CD8-positive, alpha-beta memory T cell (primary cell): ENCODE data around the gene ANO2. TPM values are rescaled to one million over a fixed set of nuclear protein-coding genes. Genes with fewer than 3 reads are reported as not detected.
A peak's percentile ranks its signal among the peaks of the same experiment; 100 is the strongest.

ENCODE experiments used
- CTCF ChIA-PET: fragments of 350-600 bp; sonication (Branson Sonifier 250); formaldehyde crosslinking; loops from one replicate; lab custom pipeline; 2021; ENCODE audit warnings: antibody characterized with exemption; lab: Charles Lee
- POLR2A ChIA-PET: fragments of 350-600 bp; sonication (Branson Sonifier 250); formaldehyde crosslinking; loops from one replicate; lab custom pipeline; 2021; ENCODE audit warnings: antibody characterized with exemption; lab: Charles Lee
- DNase-seq, 5 donors: peaks; one replicate each; pipeline versions ENCODE4 v3.0.0 to v3.0.0-alpha.2; 2020 to 2022; ENCODE audit warnings: mixed read lengths in 1 of 5
- H3K27ac ChIP-seq: one replicate; pipeline ENCODE4 v1.7.0; 2013; ENCODE audit warnings: low read depth, mild to moderate bottlenecking, low read length, moderate library complexity
- H3K27me3 ChIP-seq: 2 replicates; pipeline ENCODE4 v1.7.0; 2013; ENCODE audit warnings: low read length, mild to moderate bottlenecking; ENCODE audit not compliant: insufficient read depth, poor library complexity, severe bottlenecking
- H3K36me3 ChIP-seq: 2 replicates; pipeline ENCODE4 v1.7.0; 2013; ENCODE audit warnings: mild to moderate bottlenecking, low read length, moderate library complexity; ENCODE audit not compliant: insufficient read depth
- H3K4me1 ChIP-seq: 2 replicates; pipeline ENCODE4 v1.7.0; 2013; ENCODE audit warnings: mild to moderate bottlenecking, low read length, moderate library complexity; ENCODE audit not compliant: insufficient read depth
- H3K4me3 ChIP-seq: 2 replicates; pipeline ENCODE4 v1.7.0; 2013; ENCODE audit warnings: mild to moderate bottlenecking, low read length
- H3K9me3 ChIP-seq: 2 replicates; pipeline ENCODE4 v1.7.0; 2013; ENCODE audit warnings: mild to moderate bottlenecking, low read length
- H3K27ac Mint-ChIP-seq, 8 donors: one replicate each; pipeline ENCODE4 v1.8.0; 2020 to 2021; ENCODE audit warnings: mixed read lengths in 8 of 8, mild to moderate bottlenecking in 6 of 8, inconsistent platforms in 3 of 8, moderate library complexity in 3 of 8
- H3K27me3 Mint-ChIP-seq, 2 donors: one replicate each; pipeline ENCODE4 v1.8.0; 2020 to 2021; ENCODE audit warnings: mixed read lengths in 2 of 2, mild to moderate bottlenecking in 1 of 2, moderate library complexity in 1 of 2
- H3K36me3 Mint-ChIP-seq, 3 donors: one replicate each; pipeline ENCODE4 v1.8.0; 2020 to 2021; ENCODE audit warnings: mixed read lengths in 3 of 3, inconsistent platforms in 1 of 3, mild to moderate bottlenecking in 1 of 3
- H3K4me1 Mint-ChIP-seq, 3 donors: one replicate each; pipeline ENCODE4 v1.8.0; 2020 to 2021; ENCODE audit warnings: mixed read lengths in 3 of 3, inconsistent platforms in 1 of 3, mild to moderate bottlenecking in 1 of 3
- H3K4me3 Mint-ChIP-seq, 7 donors: one replicate each; pipeline ENCODE4 v1.8.0; 2020 to 2021; ENCODE audit warnings: mixed read lengths in 7 of 7, mild to moderate bottlenecking in 6 of 7, moderate library complexity in 4 of 7, inconsistent platforms in 2 of 7
- H3K9me3 Mint-ChIP-seq, 5 donors: one replicate each; pipeline ENCODE4 v1.8.0; 2020 to 2022; ENCODE audit warnings: mixed read lengths in 5 of 5, mild to moderate bottlenecking in 3 of 5, moderate library complexity in 2 of 5, inconsistent platforms in 1 of 5
- polyA plus RNA-seq: library from polyadenylated mRNA; unstranded; fragments of 300-500 nt; fragmentation: Illumina TruSeq; gene quantifications from one replicate; pipeline ENCODE4 v1.2.3, GENCODE V29; 2021
- total RNA-seq, 2 experiments: library from RNA; stranded (reverse); gene quantifications; one replicate each; pipeline ENCODE4 v1.2.3, GENCODE V29; 2021

ANO2 gene
- total and polyA plus RNA-seq, 3 experiments from 2014 or later: not detected

GRCh38 chr12:5745251-5745888 is 199.7 kb downstream of the ANO2 start:
- H3K36me3 ChIP-seq: no peaks in the 10 kb centered on the region
- CTCF ChIA-PET: interaction anchor here (1.5 kb wide), 1 partner anchor 16 kb away, joined by 5 read pairs; no protein-coding TSS in a partner anchor
- Mint-ChIP-seq H3K4me1 (no peaks in the 10 kb centered on the region), H3K27me3 (peaks cover 6 to 19% of the 10 kb centered on the region in 2 donors), H3K36me3 (no peaks in the 10 kb centered on the region), H3K9me3 (peaks cover 0 to 2% (median 0%) of the 10 kb centered on the region in 5 donors), H3K27ac (no peak overlapping the region), H3K4me3 (no peak overlapping the region)
- POLR2A ChIA-PET: no interaction called here
- peak in 1 of 5 donors; percentile 19 for DNase-seq
- H3K27ac ChIP-seq: no peak overlapping the region
- no peaks in the 10 kb centered on the region for H3K4me1 ChIP-seq
- no peaks in the 10 kb centered on the region for H3K9me3 ChIP-seq
- H3K27me3 ChIP-seq: no peaks in the 10 kb centered on the region
- H3K4me3 ChIP-seq: no peak overlapping the region

DNA sequence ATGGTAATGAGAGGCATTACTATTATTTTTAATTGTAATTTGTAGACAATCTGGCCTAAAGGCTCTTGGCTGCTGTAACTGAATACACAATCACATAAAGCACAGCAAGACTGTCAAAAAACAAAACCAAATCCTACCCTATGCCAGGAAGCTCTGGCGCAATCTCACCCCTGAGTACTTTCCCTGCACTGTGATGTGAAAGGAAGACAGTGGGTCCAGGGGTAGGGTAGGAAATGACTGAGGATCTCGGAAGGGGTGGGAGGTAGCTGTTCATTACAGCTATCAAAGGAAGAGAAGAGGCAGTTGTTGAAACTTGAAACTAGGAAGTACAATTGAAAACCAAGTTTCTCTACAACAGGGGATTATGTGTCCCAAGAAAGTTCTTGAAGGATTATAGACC is 202.8 kb downstream of the ANO2 start:
- Mint-ChIP-seq H3K36me3 (no peaks in the 10 kb centered on the region), H3K27ac (no peak overlapping the region), H3K27me3 (peaks cover 10 to 20% of the 10 kb centered on the region in 2 donors), H3K4me1 (no peaks in the 10 kb centered on the region), H3K9me3 (no peaks in the 10 kb centered on the region), H3K4me3 (no peak overlapping the region)
- DNase-seq: no peak
- no peaks in the 10 kb centered on the region for H3K4me1 ChIP-seq
- no peaks in the 10 kb centered on the region for H3K36me3 ChIP-seq
- no peak overlapping the region for H3K27ac ChIP-seq
- H3K4me3 ChIP-seq: no peak overlapping the region
- POLR2A ChIA-PET: no interaction called here
- CTCF ChIA-PET: no interaction called here
- no peaks in the 10 kb centered on the region for H3K27me3 ChIP-seq
- no peaks in the 10 kb centered on the region for H3K9me3 ChIP-seq

- H3K27ac ChIP-seq: no peak overlapping the region
- H3K36me3 Mint-ChIP-seq: no peaks in the 10 kb centered on the region
- no peaks in the 10 kb centered on the region for H3K27me3 ChIP-seq
- H3K4me3 Mint-ChIP-seq: peak overlapping the region in 1 of 7 donors; percentile 36
- no peaks in the 10 kb centered on the region for H3K4me1 Mint-ChIP-seq
- ChIA-PET POLR2A (no interaction called here), CTCF (no interaction called here)
- H3K27ac Mint-ChIP-seq: no peak overlapping the region
- H3K4me1 ChIP-seq: no peaks in the 10 kb centered on the region
- no peaks in the 10 kb centered on the region for H3K9me3 Mint-ChIP-seq
- no peaks in the 10 kb centered on the region for H3K36me3 ChIP-seq
- no peak for DNase-seq
- no peaks in the 10 kb centered on the region for H3K9me3 ChIP-seq
- H3K27me3 Mint-ChIP-seq: peaks cover 12 to 23% of the 10 kb centered on the region in 2 donors
- H3K4me3 ChIP-seq: no peak overlapping the region
Observed at GRCh38 chr12:5739917-5740316, 205.1 kb downstream of the ANO2 start.

DNA sequence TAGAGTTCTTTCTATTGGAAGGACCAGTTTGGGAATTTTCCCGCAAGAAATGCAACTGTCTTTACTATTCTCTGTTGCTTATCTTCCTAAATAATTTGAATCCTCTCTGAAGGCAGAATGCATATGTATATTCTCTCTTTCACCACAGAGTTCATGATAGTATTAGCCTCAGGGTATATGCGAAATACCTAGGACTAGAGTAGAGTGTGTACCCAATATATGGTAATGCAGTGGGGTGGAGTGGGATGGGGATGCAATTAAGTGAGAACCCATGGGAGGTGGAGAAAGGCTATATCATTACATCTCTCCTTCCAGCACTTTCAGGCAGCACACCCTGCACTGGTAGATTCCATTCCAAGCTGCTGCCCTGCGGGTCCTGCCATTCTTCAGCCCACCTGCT is 207.3 kb downstream of the ANO2 start:
- H3K27me3 Mint-ChIP-seq: peaks cover 12 to 23% of the 10 kb centered on the region in 2 donors
- H3K4me3 Mint-ChIP-seq: no peak overlapping the region
- no peaks in the 10 kb centered on the region for H3K4me1 Mint-ChIP-seq
- H3K9me3 ChIP-seq: no peaks in the 10 kb centered on the region
- no peaks in the 10 kb centered on the region for H3K27me3 ChIP-seq
- H3K27ac Mint-ChIP-seq: no peak overlapping the region
- no peaks in the 10 kb centered on the region for H3K36me3 ChIP-seq
- no peak for DNase-seq
- ChIA-PET POLR2A (no interaction called here), CTCF (no interaction called here)
- no peaks in the 10 kb centered on the region for H3K4me1 ChIP-seq
- H3K4me3 ChIP-seq: no peak overlapping the region
- H3K27ac ChIP-seq: no peak overlapping the region
- no peaks in the 10 kb centered on the region for H3K9me3 Mint-ChIP-seq
- H3K36me3 Mint-ChIP-seq: no peaks in the 10 kb centered on the region

- Mint-ChIP-seq H3K36me3 (no peaks in the 10 kb centered on the region), H3K4me1 (no peaks in the 10 kb centered on the region), H3K4me3 (no peak overlapping the region), H3K27me3 (peaks cover 9 to 15% of the 10 kb centered on the region in 2 donors), H3K9me3 (no peaks in the 10 kb centered on the region), H3K27ac (no peak overlapping the region)
- no peak for DNase-seq
- ChIA-PET POLR2A (no interaction called here), CTCF (no interaction called here)
- Histone ChIP-seq H3K27ac (no peak overlapping the region), H3K4me3 (no peak overlapping the region), H3K4me1 (no peaks in the 10 kb centered on the region), H3K9me3 (no peaks in the 10 kb centered on the region), H3K36me3 (no peaks in the 10 kb centered on the region), H3K27me3 (no peaks in the 10 kb centered on the region)
Observed at GRCh38 chr12:5736527-5736926, 208.5 kb downstream of the ANO2 start.

- ChIA-PET POLR2A (no interaction called here), CTCF (no interaction called here)
- no peak overlapping the region for H3K27ac Mint-ChIP-seq
- Histone ChIP-seq H3K4me3 (no peak overlapping the region), H3K27me3 (no peaks in the 10 kb centered on the region), H3K4me1 (no peaks in the 10 kb centered on the region), H3K9me3 (no peaks in the 10 kb centered on the region), H3K27ac (no peak overlapping the region), H3K36me3 (no peaks in the 10 kb centered on the region)
- no peaks in the 10 kb centered on the region for H3K36me3 Mint-ChIP-seq
- peaks cover 6 to 11% of the 10 kb centered on the region in 2 donors for H3K27me3 Mint-ChIP-seq
- no peaks in the 10 kb centered on the region for H3K4me1 Mint-ChIP-seq
- DNase-seq: no peak
- H3K4me3 Mint-ChIP-seq: no peak overlapping the region
- H3K9me3 Mint-ChIP-seq: no peaks in the 10 kb centered on the region
Observed at GRCh38 chr12:5736016-5736415, 209.0 kb downstream of the ANO2 start.

GRCh38 chr12:5733916-5734315 is 211.1 kb downstream of the ANO2 start:
- no peak overlapping the region for H3K27ac Mint-ChIP-seq
- Histone ChIP-seq H3K27ac (no peak overlapping the region), H3K36me3 (no peaks in the 10 kb centered on the region), H3K4me1 (no peaks in the 10 kb centered on the region), H3K4me3 (no peak overlapping the region), H3K9me3 (no peaks in the 10 kb centered on the region), H3K27me3 (no peaks in the 10 kb centered on the region)
- ChIA-PET POLR2A (no interaction called here), CTCF (no interaction called here)
- peaks cover 4% of the 10 kb centered on the region in 2 donors for H3K27me3 Mint-ChIP-seq
- no peaks in the 10 kb centered on the region for H3K4me1 Mint-ChIP-seq
- H3K9me3 Mint-ChIP-seq: no peaks in the 10 kb centered on the region
- H3K36me3 Mint-ChIP-seq: no peaks in the 10 kb centered on the region
- DNase-seq: no peak
- H3K4me3 Mint-ChIP-seq: no peak overlapping the region

- no peaks in the 10 kb centered on the region for H3K4me1 Mint-ChIP-seq
- DNase-seq: no peak
- ChIA-PET CTCF (no interaction called here), POLR2A (no interaction called here)
- H3K4me3 ChIP-seq: no peak overlapping the region
- no peaks in the 10 kb centered on the region for H3K9me3 ChIP-seq
- no peaks in the 10 kb centered on the region for H3K36me3 Mint-ChIP-seq
- no peak overlapping the region for H3K4me3 Mint-ChIP-seq
- H3K27me3 ChIP-seq: no peaks in the 10 kb centered on the region
- peaks cover 3 to 4% of the 10 kb centered on the region in 2 donors for H3K27me3 Mint-ChIP-seq
- no peaks in the 10 kb centered on the region for H3K4me1 ChIP-seq
- H3K36me3 ChIP-seq: no peaks in the 10 kb centered on the region
- H3K27ac Mint-ChIP-seq: no peak overlapping the region
- no peaks in the 10 kb centered on the region for H3K9me3 Mint-ChIP-seq
- no peak overlapping the region for H3K27ac ChIP-seq
Observed at GRCh38 chr12:5733136-5733755, 211.8 kb downstream of the ANO2 start.
